Measurements from ENCODE around the gene MYOM1.
A peak's percentile ranks its signal among the peaks of the same experiment; 100 is the strongest.

MYOM1 gene

GRCh38 chr18:3132700-3133099 is 87.1 kb downstream of the MYOM1 start:
- Histone ChIP-seq H3K27ac (replicated peaks; ENCODE audit: low read length) (no peak overlapping the region), H3K23ac (ENCODE audit: low read depth, low read length, poor library complexity) (no peak overlapping the region), H3K9me3 (replicated peaks in 1 of 2; ENCODE audit: control insufficient read depth in 2 of 2, insufficient read depth in 1 of 2, low read depth in 1 of 2, low read length in 2 of 2) (no peaks in the 10 kb centered on the region), H3K4me1 (ENCODE audit: control insufficient read depth in 2 of 2, insufficient read depth in 1 of 2, low read depth in 1 of 2, low read length in 2 of 2) (peaks cover 0 to 2% of the 10 kb centered on the region in 2 donors), H3K4me3 (ENCODE audit: low read length in 2 of 2) (no peak overlapping the region), H3K18ac (ENCODE audit: low read length) (no peak overlapping the region), H2BK12ac (ENCODE audit: low read length) (no peak overlapping the region), H3K14ac (ENCODE audit: low read length) (no peak overlapping the region), H2AK5ac (ENCODE audit: low read depth, low read length) (no peak overlapping the region), H2AFZ (ENCODE audit: low read length) (no peak overlapping the region), H3K36me3 (replicated peaks in 1 of 2; ENCODE audit: control insufficient read depth in 2 of 2, insufficient read depth in 2 of 2, low read length in 2 of 2) (no peaks in the 10 kb centered on the region), H3K79me1 (ENCODE audit: low read depth, low read length) (no peaks in the 10 kb centered on the region), H2BK5ac (ENCODE audit: low read length) (no peak overlapping the region), H3K4me2 (ENCODE audit: insufficient read depth, low read length, poor library complexity, severe bottlenecking) (no peak overlapping the region), H4K8ac (ENCODE audit: low read depth, low read length) (no peak overlapping the region), H3K27me3 (ENCODE audit: control insufficient read depth in 3 of 3, insufficient read depth in 3 of 3, low read depth in 1 of 3, low read length in 3 of 3) (no peaks in the 10 kb centered on the region), H3K9ac (ENCODE audit: low read depth, low read length, poor library complexity) (no peak overlapping the region), H2BK15ac (ENCODE audit: low read length) (no peak overlapping the region), H2BK120ac (ENCODE audit: low read depth, low read length) (no peak overlapping the region), H3K4ac (ENCODE audit: low read length) (no peak overlapping the region), H4K91ac (ENCODE audit: low read depth, low read length, poor library complexity) (no peak overlapping the region)
- no peak for DNase-seq (ENCODE audit: low spot score)
- no CpG with 5 or more reads among the region's 3 CpGs for WGBS, 2 donors (ENCODE audit: extremely low coverage in 2 of 2, insufficient read length in 2 of 2, insufficient replicate concordance in 1 of 2)

- no peak overlapping the region for H2BK120ac ChIP-seq (ENCODE audit: low read depth, low read length)
- no peak overlapping the region for H2AK5ac ChIP-seq (ENCODE audit: low read depth, low read length)
- no CpG with 5 or more reads among the region's 2 CpGs for WGBS, 2 donors (ENCODE audit: extremely low coverage in 2 of 2, insufficient read length in 2 of 2, insufficient replicate concordance in 1 of 2)
- no peak overlapping the region for H3K4me3 ChIP-seq (ENCODE audit: low read length in 2 of 2)
- no peak overlapping the region for H3K14ac ChIP-seq (ENCODE audit: low read length)
- no peak overlapping the region for H3K27ac ChIP-seq (replicated peaks; ENCODE audit: low read length)
- no peak overlapping the region for H4K8ac ChIP-seq (ENCODE audit: low read depth, low read length)
- H3K9ac ChIP-seq (ENCODE audit: low read depth, low read length, poor library complexity): no peak overlapping the region
- H3K4me2 ChIP-seq (ENCODE audit: insufficient read depth, low read length, poor library complexity, severe bottlenecking): no peak overlapping the region
- no peak overlapping the region for H2BK15ac ChIP-seq (ENCODE audit: low read length)
- H3K9me3 ChIP-seq (replicated peaks in 1 of 2; ENCODE audit: control insufficient read depth in 2 of 2, insufficient read depth in 1 of 2, low read depth in 1 of 2, low read length in 2 of 2): no peaks in the 10 kb centered on the region
- no peak overlapping the region for H4K91ac ChIP-seq (ENCODE audit: low read depth, low read length, poor library complexity)
- H3K23ac ChIP-seq (ENCODE audit: low read depth, low read length, poor library complexity): no peak overlapping the region
- no peak overlapping the region for H2BK12ac ChIP-seq (ENCODE audit: low read length)
- DNase-seq (ENCODE audit: low spot score): no peak
- no peak overlapping the region for H2AFZ ChIP-seq (ENCODE audit: low read length)
- peaks cover 0 to 2% of the 10 kb centered on the region in 2 donors for H3K4me1 ChIP-seq (ENCODE audit: control insufficient read depth in 2 of 2, insufficient read depth in 1 of 2, low read depth in 1 of 2, low read length in 2 of 2)
- no peaks in the 10 kb centered on the region for H3K36me3 ChIP-seq (replicated peaks in 1 of 2; ENCODE audit: control insufficient read depth in 2 of 2, insufficient read depth in 2 of 2, low read length in 2 of 2)
- no peak overlapping the region for H2BK5ac ChIP-seq (ENCODE audit: low read length)
- no peak overlapping the region for H3K18ac ChIP-seq (ENCODE audit: low read length)
- H3K79me1 ChIP-seq (ENCODE audit: low read depth, low read length): no peaks in the 10 kb centered on the region
- H3K27me3 ChIP-seq (ENCODE audit: control insufficient read depth in 3 of 3, insufficient read depth in 3 of 3, low read depth in 1 of 3, low read length in 3 of 3): no peaks in the 10 kb centered on the region
- no peak overlapping the region for H3K4ac ChIP-seq (ENCODE audit: low read length)
Observed at GRCh38 chr18:3130344-3130743, 89.4 kb downstream of the MYOM1 start.

GRCh38 chr18:3129053-3129864 is 90.5 kb downstream of the MYOM1 start:
- Histone ChIP-seq H2BK5ac (ENCODE audit: low read length) (no peak overlapping the region), H3K27ac (replicated peaks; ENCODE audit: low read length) (no peak overlapping the region), H3K4me2 (ENCODE audit: insufficient read depth, low read length, poor library complexity, severe bottlenecking) (peak overlapping the region; percentile 23), H3K4ac (ENCODE audit: low read length) (no peak overlapping the region), H2BK15ac (ENCODE audit: low read length) (no peak overlapping the region), H3K27me3 (ENCODE audit: control insufficient read depth in 3 of 3, insufficient read depth in 3 of 3, low read depth in 1 of 3, low read length in 3 of 3) (no peaks in the 10 kb centered on the region), H4K8ac (ENCODE audit: low read depth, low read length) (no peak overlapping the region), H3K9ac (ENCODE audit: low read depth, low read length, poor library complexity) (no peak overlapping the region), H3K4me1 (ENCODE audit: control insufficient read depth in 2 of 2, insufficient read depth in 1 of 2, low read depth in 1 of 2, low read length in 2 of 2) (peaks cover 0 to 2% of the 10 kb centered on the region in 2 donors), H2AFZ (ENCODE audit: low read length) (peak overlapping the region; percentile 81), H3K79me1 (ENCODE audit: low read depth, low read length) (no peaks in the 10 kb centered on the region), H3K4me3 (ENCODE audit: low read length in 2 of 2) (no peak overlapping the region), H3K9me3 (replicated peaks in 1 of 2; ENCODE audit: control insufficient read depth in 2 of 2, insufficient read depth in 1 of 2, low read depth in 1 of 2, low read length in 2 of 2) (peaks cover 0 to 2% of the 10 kb centered on the region in 2 donors), H3K36me3 (replicated peaks in 1 of 2; ENCODE audit: control insufficient read depth in 2 of 2, insufficient read depth in 2 of 2, low read length in 2 of 2) (no peaks in the 10 kb centered on the region), H4K91ac (ENCODE audit: low read depth, low read length, poor library complexity) (no peak overlapping the region), H3K14ac (ENCODE audit: low read length) (no peak overlapping the region), H3K23ac (ENCODE audit: low read depth, low read length, poor library complexity) (no peak overlapping the region), H2BK12ac (ENCODE audit: low read length) (no peak overlapping the region), H3K18ac (ENCODE audit: low read length) (no peak overlapping the region), H2BK120ac (ENCODE audit: low read depth, low read length) (no peak overlapping the region), H2AK5ac (ENCODE audit: low read depth, low read length) (no peak overlapping the region)
- WGBS, 2 donors (ENCODE audit: extremely low coverage in 2 of 2, insufficient read length in 2 of 2, insufficient replicate concordance in 1 of 2): no CpG with 5 or more reads among the region's 16 CpGs
- DNase-seq (ENCODE audit: low spot score): peak; percentile 72

GRCh38 chr18:3126457-3127097 is 93.2 kb downstream of the MYOM1 start:
- H4K8ac ChIP-seq (ENCODE audit: low read depth, low read length): no peak overlapping the region
- no peak overlapping the region for H3K9ac ChIP-seq (ENCODE audit: low read depth, low read length, poor library complexity)
- H2AFZ ChIP-seq (ENCODE audit: low read length): no peak overlapping the region
- H4K91ac ChIP-seq (ENCODE audit: low read depth, low read length, poor library complexity): no peak overlapping the region
- H2BK120ac ChIP-seq (ENCODE audit: low read depth, low read length): no peak overlapping the region
- no peaks in the 10 kb centered on the region for H3K36me3 ChIP-seq (replicated peaks in 1 of 2; ENCODE audit: control insufficient read depth in 2 of 2, insufficient read depth in 2 of 2, low read length in 2 of 2)
- H3K4ac ChIP-seq (ENCODE audit: low read length): no peak overlapping the region
- no peaks in the 10 kb centered on the region for H3K79me1 ChIP-seq (ENCODE audit: low read depth, low read length)
- no peak overlapping the region for H3K23ac ChIP-seq (ENCODE audit: low read depth, low read length, poor library complexity)
- no CpG with 5 or more reads among the region's 9 CpGs for WGBS, 2 donors (ENCODE audit: extremely low coverage in 2 of 2, insufficient read length in 2 of 2, insufficient replicate concordance in 1 of 2)
- H3K9me3 ChIP-seq (replicated peaks in 1 of 2; ENCODE audit: control insufficient read depth in 2 of 2, insufficient read depth in 1 of 2, low read depth in 1 of 2, low read length in 2 of 2): peaks cover 0 to 2% of the 10 kb centered on the region in 2 donors
- H3K27ac ChIP-seq (replicated peaks; ENCODE audit: low read length): no peak overlapping the region
- no peak overlapping the region for H2BK5ac ChIP-seq (ENCODE audit: low read length)
- H3K14ac ChIP-seq (ENCODE audit: low read length): no peak overlapping the region
- no peak overlapping the region for H2BK12ac ChIP-seq (ENCODE audit: low read length)
- no peaks in the 10 kb centered on the region for H3K27me3 ChIP-seq (ENCODE audit: control insufficient read depth in 3 of 3, insufficient read depth in 3 of 3, low read depth in 1 of 3, low read length in 3 of 3)
- no peak for DNase-seq (ENCODE audit: low spot score)
- H2BK15ac ChIP-seq (ENCODE audit: low read length): no peak overlapping the region
- peaks cover 0 to 2% of the 10 kb centered on the region in 2 donors for H3K4me1 ChIP-seq (ENCODE audit: control insufficient read depth in 2 of 2, insufficient read depth in 1 of 2, low read depth in 1 of 2, low read length in 2 of 2)
- no peak overlapping the region for H3K18ac ChIP-seq (ENCODE audit: low read length)
- H3K4me3 ChIP-seq (ENCODE audit: low read length in 2 of 2): peak overlapping the region in 1 of 2 donors; percentile 1
- no peak overlapping the region for H2AK5ac ChIP-seq (ENCODE audit: low read depth, low read length)
- no peak overlapping the region for H3K4me2 ChIP-seq (ENCODE audit: insufficient read depth, low read length, poor library complexity, severe bottlenecking)
